ENCODE results near the gene MRPS18C.

- TF ChIP-seq CTCF (IDR thresholded peaks at IDR 0.05) (no peak), POLR2A (IDR thresholded peaks at IDR 0.05) (no peak), EP300 (IDR thresholded peaks at IDR 0.05) (no peak)
Observed at GRCh38 chr4:83436680-83437079, 19.2 kb upstream of the MRPS18C start.
